ENCODE measurements around the gene RAD51AP1.

RAD51AP1 gene

DNA sequence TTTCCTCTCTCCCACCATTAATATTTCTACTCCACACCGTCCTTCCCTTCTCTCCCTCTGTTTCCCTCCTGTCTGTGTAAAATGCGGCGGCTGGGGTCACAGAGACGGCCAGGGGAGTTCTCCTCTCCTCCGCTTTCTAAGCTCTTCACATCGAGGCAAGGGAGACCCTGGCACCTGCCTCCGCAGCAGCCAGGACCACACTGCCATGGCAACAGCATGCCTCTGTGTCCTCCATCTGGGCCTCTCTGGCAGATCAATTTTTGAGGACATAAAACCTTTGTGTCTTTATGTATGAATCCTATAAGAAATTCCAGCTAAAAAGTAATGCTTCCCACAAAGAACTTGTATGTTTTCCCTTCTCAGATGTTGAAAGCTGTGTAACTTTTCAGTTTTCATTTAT lies 64.7 kb downstream of the RAD51AP1 start:
- H3K27ac ChIP-seq = no peak overlapping the region
- no peaks in the 10 kb centered on the region for H3K36me3 ChIP-seq
- H3K9ac ChIP-seq = no peak overlapping the region
- H3K9me3 ChIP-seq (replicated peaks in 1 of 11) = no peaks in the 10 kb centered on the region
- no peaks in the 10 kb centered on the region for H4K20me1 ChIP-seq
- 0 out of 20 replicates have a peak, but pooled peaks cover 0 to 3% (median 0%) of the 10 kb centered on the region in 10 experiments for H3K4me1 ChIP-seq
- no peaks in the 10 kb centered on the region for H3K27me3 ChIP-seq
- no peak overlapping the region for H3K4me3 ChIP-seq
- no peak for TF ChIP-seq Cebpa-rat (IDR thresholded peaks at IDR 0.05)
- H3K4me2 ChIP-seq = no peak overlapping the region

GRCh38 chr12:4603946-4604345 lies 65.3 kb downstream of the RAD51AP1 start:
- Histone ChIP-seq H3K4me1 (0 out of 20 replicates have a peak, but pooled peaks cover 0 to 3% (median 0%) of the 10 kb centered on the region in 10 experiments), H3K9ac (no peak overlapping the region), H4K20me1 (no peaks in the 10 kb centered on the region), H3K27ac (no peak overlapping the region), H3K4me2 (no peak overlapping the region), H3K4me3 (no peak overlapping the region), H3K9me3 (replicated peaks in 1 of 11) (no peaks in the 10 kb centered on the region), H3K36me3 (no peaks in the 10 kb centered on the region), H3K27me3 (no peaks in the 10 kb centered on the region)
- TF ChIP-seq Cebpa-rat (IDR thresholded peaks at IDR 0.05) = no peak

DNA sequence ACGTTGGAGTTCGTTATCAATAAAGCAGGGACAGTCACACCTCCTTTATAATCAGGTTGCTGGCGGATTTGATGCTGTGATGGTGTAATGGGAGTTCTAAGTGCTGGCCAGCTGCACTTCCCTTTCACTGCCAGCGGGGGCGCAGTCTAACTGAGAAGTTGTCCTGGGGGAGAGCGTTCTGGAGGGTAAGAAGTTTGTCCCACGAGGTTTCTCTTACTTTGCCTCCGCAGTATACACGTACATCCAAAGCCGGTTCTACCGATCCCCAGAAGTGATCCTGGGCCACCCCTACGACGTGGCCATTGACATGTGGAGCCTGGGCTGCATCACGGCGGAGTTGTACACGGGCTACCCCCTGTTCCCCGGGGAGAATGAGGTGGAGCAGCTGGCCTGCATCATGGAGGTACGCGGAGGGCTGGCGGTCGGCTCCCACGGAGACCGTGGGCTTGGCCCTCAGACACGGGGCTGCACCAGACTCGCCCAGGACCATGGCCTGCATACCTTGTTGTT lies 66.0 kb downstream of the RAD51AP1 start:
- H3K27ac ChIP-seq = peak overlapping the region in 6 of 11 experiments; percentile 3 to 57 (median 44); a peak in 8 of 22 replicates

GRCh38 chr12:4607056-4607455 lies 68.4 kb downstream of the RAD51AP1 start:
- Histone ChIP-seq H3K27me3 (no peaks in the 10 kb centered on the region), H3K9me3 (replicated peaks in 1 of 11) (no peaks in the 10 kb centered on the region), H3K27ac (no peak overlapping the region), H3K4me3 (no peak overlapping the region), H3K4me2 (no peak overlapping the region), H3K9ac (no peak overlapping the region), H3K36me3 (peaks cover 0 to 19% (median 0%) of the 10 kb centered on the region in 11 experiments; a peak in 3 of 22 replicates), H4K20me1 (no peaks in the 10 kb centered on the region), H3K4me1 (0 out of 20 replicates have a peak, but pooled peaks cover 0 to 3% (median 0%) of the 10 kb centered on the region in 10 experiments)
- TF ChIP-seq Cebpa-rat (IDR thresholded peaks at IDR 0.05) = no peak

More for the DNA sequence above, 66.0 kb downstream of the RAD51AP1 start:
- TF ChIP-seq Cebpa-rat (IDR thresholded peaks at IDR 0.05) = no peak
- peak overlapping the region; percentile 53 to 76 (median 65); a peak in 20 of 22 replicates for H3K9ac ChIP-seq
- H4K20me1 ChIP-seq = no peaks in the 10 kb centered on the region
- H3K4me2 ChIP-seq = peak overlapping the region; percentile 34 to 72 (median 48); a peak in 20 of 22 replicates
- 0 out of 20 replicates have a peak, but pooled peaks cover 0 to 3% (median 0%) of the 10 kb centered on the region in 10 experiments for H3K4me1 ChIP-seq
- no peaks in the 10 kb centered on the region for H3K36me3 ChIP-seq
- no peaks in the 10 kb centered on the region for H3K27me3 ChIP-seq
- H3K9me3 ChIP-seq (replicated peaks in 1 of 11) = no peaks in the 10 kb centered on the region
- H3K4me3 ChIP-seq = peak overlapping the region; percentile 55 to 74 (median 64)

DNA sequence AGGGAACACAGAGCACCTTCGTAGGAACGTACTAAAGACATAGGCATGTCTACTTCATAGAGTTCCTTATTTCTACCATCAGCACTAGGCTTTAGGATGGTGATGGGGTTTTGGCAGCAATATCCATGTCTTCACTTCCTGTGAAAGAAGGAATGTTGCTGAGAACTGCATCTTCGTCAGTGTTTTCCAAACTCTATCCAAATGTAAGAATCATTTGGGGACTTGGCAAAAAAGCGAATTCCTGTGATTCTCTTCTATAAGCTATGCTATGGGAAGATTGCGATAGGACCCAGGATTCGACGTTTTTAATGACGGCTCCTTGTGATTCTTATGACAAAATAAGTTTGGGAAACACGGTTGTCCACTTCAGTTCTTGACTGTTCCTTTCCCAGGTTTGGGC lies 70.4 kb downstream of the RAD51AP1 start:
- Histone ChIP-seq H3K9me3 (replicated peaks in 1 of 11) (no peaks in the 10 kb centered on the region), H3K36me3 (peaks cover 0 to 36% (median 0%) of the 10 kb centered on the region in 11 experiments; a peak in 8 of 22 replicates), H3K4me3 (no peak overlapping the region), H3K4me2 (no peak overlapping the region), H3K27ac (no peak overlapping the region), H4K20me1 (no peaks in the 10 kb centered on the region), H3K4me1 (0 out of 20 replicates have a peak, but pooled peaks cover 0 to 3% (median 0%) of the 10 kb centered on the region in 10 experiments), H3K9ac (no peak overlapping the region), H3K27me3 (no peaks in the 10 kb centered on the region)
- no peak for TF ChIP-seq Cebpa-rat (IDR thresholded peaks at IDR 0.05)

Measured in BLaER1 treated with 17β-estradiol and CSF1 and Interleukin-3, amounts not matched to agents 10 nM and 100 nM (cell line).